ENCODE measurements around the gene ARPIN.

The ARPIN gene

GRCh38 chr15:89926158-89926557, 13.4 kb upstream of the ARPIN start:
- TF ChIP-seq CTCF (conservative IDR thresholded peaks at IDR 0.05) = no peak
- H3K27ac ChIP-seq = peak overlapping the region; percentile 83

- no peak for TF ChIP-seq CTCF (conservative IDR thresholded peaks at IDR 0.05)
- no peak overlapping the region; the same call in 1 of the 2 replicates for H3K27ac ChIP-seq
These were observed 4.8 kb upstream of the ARPIN start for GRCh38 chr15:89917442-89918101.

- no peak for TF ChIP-seq CTCF (conservative IDR thresholded peaks at IDR 0.05)
- no peak overlapping the region; the same call in 1 of the 2 replicates for H3K27ac ChIP-seq
These were observed 3.9 kb upstream of the ARPIN start for GRCh38 chr15:89916660-89917059.

- no peak for TF ChIP-seq CTCF (conservative IDR thresholded peaks at IDR 0.05)
- H3K27ac ChIP-seq = peak overlapping the region; percentile 98
These were observed 543 bp downstream of the ARPIN start for GRCh38 chr15:89912145-89912673.

- peak overlapping the region; percentile 98 for H3K27ac ChIP-seq
- no peak for TF ChIP-seq CTCF (conservative IDR thresholded peaks at IDR 0.05)
These were observed 1.7 kb downstream of the ARPIN start for GRCh38 chr15:89910891-89911626.

- no peak; the same call in 1 of the 2 replicates for TF ChIP-seq CTCF (conservative IDR thresholded peaks at IDR 0.05)
- H3K27ac ChIP-seq = peak overlapping the region; percentile 98; the same call in 1 of the 2 replicates
These were observed 3.1 kb downstream of the ARPIN start for GRCh38 chr15:89909611-89910010.

- peak overlapping the region; percentile 98; the same call in 1 of the 2 replicates for H3K27ac ChIP-seq
- TF ChIP-seq CTCF (conservative IDR thresholded peaks at IDR 0.05) = no peak
These were observed 4.5 kb downstream of the ARPIN start for GRCh38 chr15:89908226-89908625.
